ENCODE results near the gene TBC1D22A. TPM values are rescaled to one million over a fixed set of nuclear protein-coding genes. Genes with fewer than 3 reads are reported as not detected.
A peak's percentile ranks its signal among the peaks of the same experiment; 100 is the strongest.

TBC1D22A gene
- total RNA-seq, 4 donors from 2014 or later = 9.2 to 45.3 (median 22.8) TPM

DNA sequence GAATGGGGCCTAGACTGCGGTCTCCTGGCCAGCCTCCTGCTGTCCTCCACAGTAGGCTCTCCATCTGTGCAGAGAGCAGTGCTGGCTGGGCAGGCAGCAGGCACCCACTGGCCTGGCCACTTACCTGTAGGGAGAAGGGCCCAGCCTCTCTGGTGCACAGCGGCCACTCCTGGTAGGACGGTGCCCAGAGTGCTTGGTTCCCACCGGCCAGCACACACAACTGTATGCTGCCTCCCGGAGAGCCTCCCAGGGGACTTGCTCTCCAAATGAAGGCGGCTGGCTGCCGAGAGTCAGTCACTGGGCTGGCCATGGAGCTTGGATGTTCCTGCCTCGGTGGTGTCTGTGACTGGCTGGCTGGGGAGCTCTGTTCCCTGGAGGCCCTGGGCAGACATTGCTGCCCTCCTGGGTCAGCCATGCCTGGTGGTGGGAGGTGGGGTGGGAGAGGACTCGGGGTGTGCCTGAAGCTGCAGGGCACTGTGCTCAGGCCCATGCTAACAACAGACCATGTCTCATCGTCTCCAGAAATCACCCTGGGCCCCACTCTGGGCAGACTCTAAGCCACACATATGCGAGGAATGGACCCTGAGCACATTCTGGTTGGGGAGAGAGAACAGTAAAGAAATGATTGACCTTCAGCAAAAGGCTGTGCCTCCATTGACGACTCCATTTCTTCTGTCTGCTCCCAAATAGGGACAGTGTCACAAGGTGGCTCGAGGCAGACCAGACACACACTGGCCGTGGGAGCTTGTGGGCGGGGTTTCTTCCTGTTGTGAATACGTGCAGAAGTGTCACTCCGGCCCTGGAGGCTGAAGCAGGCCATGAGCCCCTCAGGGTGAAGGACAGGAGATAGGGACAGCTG is 350.8 kb downstream of the TBC1D22A start:
- DNase-seq = no peak
- Histone ChIP-seq H3K27me3 (no peaks in the 10 kb centered on the region), H3K27ac (peak overlapping the region in 1 of 2 donors; percentile 83), H3K4me1 (no peaks in the 10 kb centered on the region), H3K9me3 (no peaks in the 10 kb centered on the region), H3K4me3 (no peak overlapping the region), H3K36me3 (no peaks in the 10 kb centered on the region)
- TF ChIP-seq POLR2A (IDR thresholded peaks at IDR 0.05) = no peak
- TF ChIP-seq, protein P1, sequence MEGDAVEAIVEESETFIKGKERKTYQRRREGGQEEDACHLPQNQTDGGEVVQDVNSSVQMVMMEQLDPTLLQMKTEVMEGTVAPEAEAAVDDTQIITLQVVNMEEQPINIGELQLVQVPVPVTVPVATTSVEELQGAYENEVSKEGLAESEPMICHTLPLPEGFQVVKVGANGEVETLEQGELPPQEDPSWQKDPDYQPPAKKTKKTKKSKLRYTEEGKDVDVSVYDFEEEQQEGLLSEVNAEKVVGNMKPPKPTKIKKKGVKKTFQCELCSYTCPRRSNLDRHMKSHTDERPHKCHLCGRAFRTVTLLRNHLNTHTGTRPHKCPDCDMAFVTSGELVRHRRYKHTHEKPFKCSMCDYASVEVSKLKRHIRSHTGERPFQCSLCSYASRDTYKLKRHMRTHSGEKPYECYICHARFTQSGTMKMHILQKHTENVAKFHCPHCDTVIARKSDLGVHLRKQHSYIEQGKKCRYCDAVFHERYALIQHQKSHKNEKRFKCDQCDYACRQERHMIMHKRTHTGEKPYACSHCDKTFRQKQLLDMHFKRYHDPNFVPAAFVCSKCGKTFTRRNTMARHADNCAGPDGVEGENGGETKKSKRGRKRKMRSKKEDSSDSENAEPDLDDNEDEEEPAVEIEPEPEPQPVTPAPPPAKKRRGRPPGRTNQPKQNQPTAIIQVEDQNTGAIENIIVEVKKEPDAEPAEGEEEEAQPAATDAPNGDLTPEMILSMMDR (IDR thresholded peaks at IDR 0.05) = no peak
- intact Hi-C loops (cut with DNase I; ENCODE audit: low total_unique reads) = no loop called here

DNA sequence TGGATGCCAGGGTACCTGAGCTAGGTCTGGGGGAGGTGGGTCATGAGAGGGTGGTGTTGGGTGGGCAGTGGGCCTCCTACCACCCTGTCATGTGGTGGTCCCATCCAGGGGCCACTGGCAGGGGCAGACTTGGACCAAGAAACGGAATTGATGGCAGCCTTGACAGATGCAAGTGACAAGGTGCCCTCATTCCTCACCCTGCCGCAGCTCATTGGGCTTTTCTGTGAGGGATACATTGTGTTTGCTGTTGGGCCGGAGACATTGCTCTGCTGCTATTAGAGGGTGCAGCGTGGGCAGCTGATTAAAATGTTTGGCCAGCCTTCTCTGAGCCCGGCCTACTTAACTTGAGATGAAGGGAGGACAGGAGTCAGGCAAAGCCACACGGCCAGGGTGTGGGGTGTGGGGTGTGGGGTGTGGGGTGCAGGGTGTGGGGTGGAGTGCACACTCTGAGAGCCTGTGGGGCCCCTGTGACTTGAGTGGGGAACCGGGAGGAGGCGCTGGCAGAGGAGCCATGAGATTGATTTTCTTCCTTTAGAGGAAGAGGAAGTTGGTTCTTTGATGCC is 351.5 kb downstream of the TBC1D22A start:
- Histone ChIP-seq H3K9me3 (no peaks in the 10 kb centered on the region), H3K4me1 (no peaks in the 10 kb centered on the region), H3K27me3 (no peaks in the 10 kb centered on the region), H3K27ac (no peak overlapping the region), H3K4me3 (no peak overlapping the region), H3K36me3 (no peaks in the 10 kb centered on the region)
- intact Hi-C loops (cut with DNase I; ENCODE audit: low total_unique reads) = no loop called here
- TF ChIP-seq, protein P1 (IDR thresholded peaks at IDR 0.05) = no peak
- TF ChIP-seq POLR2A (IDR thresholded peaks at IDR 0.05) = no peak
- no peak for DNase-seq

DNA sequence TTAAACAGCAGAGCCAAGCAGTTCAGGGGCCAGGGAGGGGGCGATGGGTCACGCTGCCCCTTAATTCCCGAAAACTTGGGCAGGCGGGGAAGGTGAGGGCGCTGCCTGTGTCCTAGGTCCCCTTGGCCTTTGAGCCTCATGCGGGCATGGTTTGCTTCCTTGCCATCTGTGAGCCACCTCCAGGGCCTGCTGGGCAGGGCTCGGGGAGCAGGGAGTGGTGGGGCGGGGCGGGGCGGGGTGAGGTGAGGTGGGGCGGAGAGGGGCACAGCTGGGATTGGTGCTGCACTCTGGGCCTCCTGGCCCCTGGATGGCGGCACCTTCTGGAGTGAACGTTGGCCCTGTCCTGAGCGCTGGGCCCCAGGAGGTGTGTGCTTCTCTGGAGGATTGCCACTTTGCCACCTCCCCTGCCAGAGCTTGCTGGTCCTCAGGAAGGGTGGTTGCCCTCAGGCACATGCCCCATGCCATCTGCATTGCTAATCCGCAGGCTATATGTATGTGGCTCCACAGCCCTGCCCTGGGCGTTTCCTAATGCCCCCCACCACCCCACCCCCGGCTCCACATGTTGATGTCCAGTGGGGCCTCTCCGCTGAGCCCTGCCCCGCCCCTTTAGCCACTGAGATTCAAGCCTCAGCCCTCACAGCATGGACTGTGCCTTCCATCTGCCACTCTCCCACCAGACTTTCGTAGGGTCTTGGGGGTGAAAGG is 352.5 kb downstream of the TBC1D22A start:
- Histone ChIP-seq H3K27ac (no peak overlapping the region), H3K36me3 (no peaks in the 10 kb centered on the region), H3K27me3 (no peaks in the 10 kb centered on the region), H3K4me3 (no peak overlapping the region), H3K4me1 (no peaks in the 10 kb centered on the region), H3K9me3 (no peaks in the 10 kb centered on the region)
- intact Hi-C loops (cut with DNase I; ENCODE audit: low total_unique reads) = no loop called here
- TF ChIP-seq, protein P1 (IDR thresholded peaks at IDR 0.05) = no peak
- TF ChIP-seq POLR2A (IDR thresholded peaks at IDR 0.05) = no peak
- no peak for DNase-seq

DNA sequence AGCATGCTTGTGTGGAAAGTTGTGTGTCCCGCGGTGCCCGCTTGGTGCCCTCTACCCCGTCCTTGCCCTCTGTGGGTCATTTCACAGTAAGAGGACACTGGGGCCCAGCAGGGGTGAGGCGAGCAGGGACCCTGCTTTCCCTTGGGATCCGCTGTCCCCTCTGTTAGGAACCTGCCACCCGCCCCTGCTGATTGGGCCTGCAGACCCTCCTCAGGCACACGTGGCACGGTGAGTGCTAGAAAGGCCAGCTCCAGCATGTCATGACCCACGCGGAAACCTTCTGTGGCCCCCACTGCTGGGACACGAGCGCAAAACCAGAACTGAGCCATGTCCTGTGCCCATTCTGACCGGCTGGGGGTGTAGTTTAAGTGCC is 353.1 kb downstream of the TBC1D22A start:
- intact Hi-C loops (cut with DNase I; ENCODE audit: low total_unique reads) = no loop called here
- no peak overlapping the region for H3K27ac ChIP-seq
- no peak overlapping the region for H3K4me3 ChIP-seq
- H3K27me3 ChIP-seq = no peaks in the 10 kb centered on the region
- DNase-seq = no peak
- no peaks in the 10 kb centered on the region for H3K9me3 ChIP-seq
- TF ChIP-seq, protein P1 (IDR thresholded peaks at IDR 0.05) = no peak
- H3K36me3 ChIP-seq = no peaks in the 10 kb centered on the region
- H3K4me1 ChIP-seq = no peaks in the 10 kb centered on the region

DNA sequence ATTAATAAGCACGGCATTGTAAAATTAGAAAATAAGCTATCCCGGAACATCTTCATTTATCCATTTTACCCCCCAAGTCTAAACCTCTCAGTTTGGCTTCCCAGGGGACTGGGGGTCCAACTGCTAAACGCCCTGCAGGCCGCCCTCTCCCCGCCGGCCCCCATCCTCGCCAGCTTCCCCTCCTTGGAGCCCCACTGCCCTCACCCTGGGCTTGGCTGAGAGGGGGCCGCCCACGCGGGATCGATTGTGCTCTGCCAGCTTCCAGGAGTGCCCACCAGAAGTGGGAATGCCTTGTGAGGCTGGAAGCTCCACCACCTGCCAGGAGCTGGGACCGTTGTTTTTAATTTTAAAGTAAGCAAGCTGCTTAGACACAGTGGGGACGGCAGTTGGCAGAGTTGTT is 353.5 kb downstream of the TBC1D22A start:
- Histone ChIP-seq H3K27me3 (no peaks in the 10 kb centered on the region), H3K9me3 (no peaks in the 10 kb centered on the region), H3K27ac (no peak overlapping the region), H3K4me3 (no peak overlapping the region), H3K36me3 (no peaks in the 10 kb centered on the region), H3K4me1 (no peaks in the 10 kb centered on the region)
- DNase-seq = no peak
- intact Hi-C loops (cut with DNase I; ENCODE audit: low total_unique reads) = no loop called here
- TF ChIP-seq, protein P1 (IDR thresholded peaks at IDR 0.05) = no peak
- no peak for TF ChIP-seq POLR2A (IDR thresholded peaks at IDR 0.05)
